ENCODE results near the gene CDKL2. TPM values are rescaled to one million over a fixed set of nuclear protein-coding genes. Genes with fewer than 3 reads are reported as not detected.

Gene CDKL2
- total and polyA plus RNA-seq, 5 donors from 2014 or later = 0.07 to 1.1 (median 0.32) TPM

- H3K27ac Mint-ChIP-seq = peak overlapping the region in 1 of 3 donors; percentile 44
- no peaks in the 10 kb centered on the region for H3K9me3 ChIP-seq (ENCODE audit: control insufficient read depth in 2 of 2, low read length in 2 of 2)
- H3K27me3 ChIP-seq (ENCODE audit: control insufficient read depth, insufficient read depth, low read length) = no peaks in the 10 kb centered on the region
- H3K27ac ChIP-seq (ENCODE audit: insufficient read depth, low read length, poor library complexity, severe bottlenecking) = no peak overlapping the region
- peaks cover 4% of the 10 kb centered on the region for H3K27me3 Mint-ChIP-seq
- H3K4me3 ChIP-seq (ENCODE audit: low read depth, low read length) = no peak overlapping the region
- DNase-seq (no peak), ATAC-seq (ENCODE audit: low read depth in 2 of 2) (no peak)
- H3K36me3 ChIP-seq (ENCODE audit: control insufficient read depth, insufficient read depth, low read length) = peaks cover 9% of the 10 kb centered on the region
- no peak overlapping the region for H3K4me3 Mint-ChIP-seq
- H3K4me1 ChIP-seq (ENCODE audit: control insufficient read depth, insufficient read depth, low read length, poor library complexity, severe bottlenecking) = no peaks in the 10 kb centered on the region
- peaks cover 7% of the 10 kb centered on the region for H3K36me3 Mint-ChIP-seq
- H3K9me3 Mint-ChIP-seq = peaks cover 0 to 2% (median 0%) of the 10 kb centered on the region in 7 donors
- H3K4me1 Mint-ChIP-seq = peaks cover 0 to 10% (median 6%) of the 10 kb centered on the region in 4 donors
Measured at GRCh38 chr4:75637827-75638226, 7.5 kb upstream of the CDKL2 start.

GRCh38 chr4:75637176-75637575, 6.8 kb upstream of the CDKL2 start:
- peaks cover 7% of the 10 kb centered on the region for H3K36me3 Mint-ChIP-seq
- H3K27ac ChIP-seq (ENCODE audit: insufficient read depth, low read length, poor library complexity, severe bottlenecking) = no peak overlapping the region
- ATAC-seq (ENCODE audit: low read depth in 2 of 2) (no peak), DNase-seq (no peak)
- H3K27ac Mint-ChIP-seq = no peak overlapping the region
- H3K9me3 Mint-ChIP-seq = peaks cover 0 to 2% (median 0%) of the 10 kb centered on the region in 7 donors
- no peak overlapping the region for H3K4me3 ChIP-seq (ENCODE audit: low read depth, low read length)
- peaks cover 7% of the 10 kb centered on the region for H3K36me3 ChIP-seq (ENCODE audit: control insufficient read depth, insufficient read depth, low read length)
- no peaks in the 10 kb centered on the region for H3K27me3 ChIP-seq (ENCODE audit: control insufficient read depth, insufficient read depth, low read length)
- H3K9me3 ChIP-seq (ENCODE audit: control insufficient read depth in 2 of 2, low read length in 2 of 2) = no peaks in the 10 kb centered on the region
- H3K4me1 Mint-ChIP-seq = peaks cover 0 to 6% (median 5%) of the 10 kb centered on the region in 4 donors
- peaks cover 4% of the 10 kb centered on the region for H3K27me3 Mint-ChIP-seq
- H3K4me3 Mint-ChIP-seq = no peak overlapping the region
- H3K4me1 ChIP-seq (ENCODE audit: control insufficient read depth, insufficient read depth, low read length, poor library complexity, severe bottlenecking) = no peaks in the 10 kb centered on the region

- H3K9me3 ChIP-seq (ENCODE audit: control insufficient read depth in 2 of 2, low read length in 2 of 2) = no peaks in the 10 kb centered on the region
- H3K9me3 Mint-ChIP-seq = peaks cover 0 to 2% (median 0%) of the 10 kb centered on the region in 7 donors
- no peak overlapping the region for H3K4me3 ChIP-seq (ENCODE audit: low read depth, low read length)
- H3K36me3 ChIP-seq (ENCODE audit: control insufficient read depth, insufficient read depth, low read length) = no peaks in the 10 kb centered on the region
- H3K4me1 Mint-ChIP-seq = peaks cover 0 to 12% (median 9%) of the 10 kb centered on the region in 4 donors
- H3K36me3 Mint-ChIP-seq = peaks cover 8% of the 10 kb centered on the region
- peaks cover 9% of the 10 kb centered on the region for H3K27me3 Mint-ChIP-seq
- peak overlapping the region in 1 of 4 donors; percentile 39 for H3K4me3 Mint-ChIP-seq
- no peak for ATAC-seq (ENCODE audit: low read depth in 2 of 2)
- H3K27me3 ChIP-seq (ENCODE audit: control insufficient read depth, insufficient read depth, low read length) = no peaks in the 10 kb centered on the region
- H3K27ac Mint-ChIP-seq = no peak overlapping the region
- DNase-seq = no peak
- peaks cover 11% of the 10 kb centered on the region for H3K4me1 ChIP-seq (ENCODE audit: control insufficient read depth, insufficient read depth, low read length, poor library complexity, severe bottlenecking)
- no peak overlapping the region for H3K27ac ChIP-seq (ENCODE audit: insufficient read depth, low read length, poor library complexity, severe bottlenecking)
Measured at GRCh38 chr4:75634951-75635350, 4.6 kb upstream of the CDKL2 start.

- H3K4me3 ChIP-seq (ENCODE audit: low read depth, low read length) = no peak overlapping the region
- Mint-ChIP-seq H3K9me3 (peaks cover 0 to 2% (median 0%) of the 10 kb centered on the region in 7 donors), H3K36me3 (peaks cover 4% of the 10 kb centered on the region), H3K4me1 (peaks cover 0 to 13% (median 8%) of the 10 kb centered on the region in 4 donors), H3K4me3 (peak overlapping the region in 1 of 4 donors; percentile 39), H3K27me3 (peaks cover 9% of the 10 kb centered on the region), H3K27ac (no peak overlapping the region)
- H3K9me3 ChIP-seq (ENCODE audit: control insufficient read depth in 2 of 2, low read length in 2 of 2) = no peaks in the 10 kb centered on the region
- H3K27ac ChIP-seq (ENCODE audit: insufficient read depth, low read length, poor library complexity, severe bottlenecking) = no peak overlapping the region
- DNase-seq = no peak
- H3K36me3 ChIP-seq (ENCODE audit: control insufficient read depth, insufficient read depth, low read length) = no peaks in the 10 kb centered on the region
- no peak for ATAC-seq (ENCODE audit: low read depth in 2 of 2)
- no peaks in the 10 kb centered on the region for H3K27me3 ChIP-seq (ENCODE audit: control insufficient read depth, insufficient read depth, low read length)
- peaks cover 12% of the 10 kb centered on the region for H3K4me1 ChIP-seq (ENCODE audit: control insufficient read depth, insufficient read depth, low read length, poor library complexity, severe bottlenecking)
Measured at GRCh38 chr4:75634281-75634680, 4.0 kb upstream of the CDKL2 start.

GRCh38 chr4:75633846-75634245, 3.5 kb upstream of the CDKL2 start:
- no peaks in the 10 kb centered on the region for H3K36me3 ChIP-seq (ENCODE audit: control insufficient read depth, insufficient read depth, low read length)
- H3K27me3 Mint-ChIP-seq = peaks cover 9% of the 10 kb centered on the region
- DNase-seq = no peak
- H3K27ac ChIP-seq (ENCODE audit: insufficient read depth, low read length, poor library complexity, severe bottlenecking) = no peak overlapping the region
- H3K4me3 ChIP-seq (ENCODE audit: low read depth, low read length) = no peak overlapping the region
- H3K9me3 Mint-ChIP-seq = peaks cover 0 to 2% (median 0%) of the 10 kb centered on the region in 7 donors
- H3K4me1 Mint-ChIP-seq = peaks cover 0 to 17% (median 8%) of the 10 kb centered on the region in 4 donors
- H3K36me3 Mint-ChIP-seq = peaks cover 4% of the 10 kb centered on the region
- H3K4me3 Mint-ChIP-seq = peak overlapping the region in 1 of 4 donors; percentile 39
- peaks cover 12% of the 10 kb centered on the region for H3K4me1 ChIP-seq (ENCODE audit: control insufficient read depth, insufficient read depth, low read length, poor library complexity, severe bottlenecking)
- no peaks in the 10 kb centered on the region for H3K9me3 ChIP-seq (ENCODE audit: control insufficient read depth in 2 of 2, low read length in 2 of 2)
- no peak for ATAC-seq (ENCODE audit: low read depth in 2 of 2)
- H3K27ac Mint-ChIP-seq = no peak overlapping the region
- H3K27me3 ChIP-seq (ENCODE audit: control insufficient read depth, insufficient read depth, low read length) = no peaks in the 10 kb centered on the region

- ATAC-seq (ENCODE audit: low read depth in 2 of 2) (no peak), DNase-seq (no peak)
- Mint-ChIP-seq H3K27ac (peak overlapping the region; percentile 20 to 95 (median 95)), H3K36me3 (peaks cover 4% of the 10 kb centered on the region), H3K27me3 (peaks cover 5% of the 10 kb centered on the region), H3K4me1 (peaks cover 0 to 17% (median 8%) of the 10 kb centered on the region in 4 donors), H3K4me3 (peak overlapping the region; percentile 85 to 99 (median 94)), H3K9me3 (peaks cover 0 to 1% (median 0%) of the 10 kb centered on the region in 7 donors)
- Histone ChIP-seq H3K4me3 (ENCODE audit: low read depth, low read length) (peak overlapping the region; percentile 82), H3K4me1 (ENCODE audit: control insufficient read depth, insufficient read depth, low read length, poor library complexity, severe bottlenecking) (peaks cover 12% of the 10 kb centered on the region), H3K9me3 (ENCODE audit: control insufficient read depth in 2 of 2, low read length in 2 of 2) (no peaks in the 10 kb centered on the region), H3K36me3 (ENCODE audit: control insufficient read depth, insufficient read depth, low read length) (no peaks in the 10 kb centered on the region), H3K27me3 (ENCODE audit: control insufficient read depth, insufficient read depth, low read length) (no peaks in the 10 kb centered on the region), H3K27ac (ENCODE audit: insufficient read depth, low read length, poor library complexity, severe bottlenecking) (peak overlapping the region; percentile 52)
Measured at GRCh38 chr4:75630937-75631329, 605 bp upstream of the CDKL2 start.

GRCh38 chr4:75629239-75629638, 1.1 kb downstream of the CDKL2 start:
- H3K4me3 Mint-ChIP-seq = peak overlapping the region; percentile 33 to 59 (median 42)
- Histone ChIP-seq H3K27me3 (ENCODE audit: control insufficient read depth, insufficient read depth, low read length) (no peaks in the 10 kb centered on the region), H3K4me3 (ENCODE audit: low read depth, low read length) (no peak overlapping the region), H3K27ac (ENCODE audit: insufficient read depth, low read length, poor library complexity, severe bottlenecking) (no peak overlapping the region), H3K36me3 (ENCODE audit: control insufficient read depth, insufficient read depth, low read length) (no peaks in the 10 kb centered on the region), H3K9me3 (ENCODE audit: control insufficient read depth in 2 of 2, low read length in 2 of 2) (no peaks in the 10 kb centered on the region), H3K4me1 (ENCODE audit: control insufficient read depth, insufficient read depth, low read length, poor library complexity, severe bottlenecking) (peaks cover 12% of the 10 kb centered on the region)
- peaks cover 5% of the 10 kb centered on the region for H3K27me3 Mint-ChIP-seq
- peak overlapping the region in 1 of 3 donors; percentile 95 for H3K27ac Mint-ChIP-seq
- peaks cover 4% of the 10 kb centered on the region for H3K36me3 Mint-ChIP-seq
- peaks cover 0 to 17% (median 8%) of the 10 kb centered on the region in 4 donors for H3K4me1 Mint-ChIP-seq
- ATAC-seq (ENCODE audit: low read depth in 2 of 2) = no peak
- no peak for DNase-seq
- no peaks in the 10 kb centered on the region for H3K9me3 Mint-ChIP-seq

GRCh38 chr4:75623026-75623425, 7.3 kb downstream of the CDKL2 start:
- H3K27me3 Mint-ChIP-seq = no peaks in the 10 kb centered on the region
- H3K27ac Mint-ChIP-seq = no peak overlapping the region
- H3K36me3 Mint-ChIP-seq = no peaks in the 10 kb centered on the region
- DNase-seq (no peak), ATAC-seq (ENCODE audit: low read depth in 2 of 2) (no peak)
- no peaks in the 10 kb centered on the region for H3K9me3 Mint-ChIP-seq
- H3K27me3 ChIP-seq (ENCODE audit: control insufficient read depth, insufficient read depth, low read length) = no peaks in the 10 kb centered on the region
- H3K27ac ChIP-seq (ENCODE audit: insufficient read depth, low read length, poor library complexity, severe bottlenecking) = no peak overlapping the region
- no peaks in the 10 kb centered on the region for H3K36me3 ChIP-seq (ENCODE audit: control insufficient read depth, insufficient read depth, low read length)
- peak overlapping the region in 1 of 4 donors; percentile 5 for H3K4me3 Mint-ChIP-seq
- H3K4me1 ChIP-seq (ENCODE audit: control insufficient read depth, insufficient read depth, low read length, poor library complexity, severe bottlenecking) = no peaks in the 10 kb centered on the region
- H3K4me3 ChIP-seq (ENCODE audit: low read depth, low read length) = no peak overlapping the region
- no peaks in the 10 kb centered on the region for H3K4me1 Mint-ChIP-seq
- no peaks in the 10 kb centered on the region for H3K9me3 ChIP-seq (ENCODE audit: control insufficient read depth in 2 of 2, low read length in 2 of 2)

All from CD4-positive, CD25-positive, alpha-beta regulatory T cell (primary cell).